ENCODE measurements around the gene NDE1.

NDE1 gene

DNA sequence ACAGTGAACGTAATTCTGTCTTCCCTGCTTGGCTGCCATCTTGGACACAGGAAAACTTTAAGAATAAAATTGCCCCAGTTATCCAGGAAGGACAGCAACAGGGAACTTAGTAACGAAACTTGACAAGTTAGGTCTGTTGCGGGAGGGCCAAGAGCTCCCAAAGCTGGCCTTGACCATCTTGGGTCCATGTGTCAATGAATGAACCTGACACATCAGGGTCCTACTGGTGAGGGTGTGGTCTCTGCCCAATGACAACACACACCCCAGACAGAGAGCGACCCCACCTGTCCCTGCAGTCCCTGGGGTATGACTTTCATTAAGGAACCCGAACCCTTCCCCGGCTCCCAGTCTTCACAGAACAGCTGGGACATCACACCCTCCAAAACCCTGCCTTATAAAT is 96.3 kb downstream of the NDE1 start:
- TF ChIP-seq, protein P1, sequence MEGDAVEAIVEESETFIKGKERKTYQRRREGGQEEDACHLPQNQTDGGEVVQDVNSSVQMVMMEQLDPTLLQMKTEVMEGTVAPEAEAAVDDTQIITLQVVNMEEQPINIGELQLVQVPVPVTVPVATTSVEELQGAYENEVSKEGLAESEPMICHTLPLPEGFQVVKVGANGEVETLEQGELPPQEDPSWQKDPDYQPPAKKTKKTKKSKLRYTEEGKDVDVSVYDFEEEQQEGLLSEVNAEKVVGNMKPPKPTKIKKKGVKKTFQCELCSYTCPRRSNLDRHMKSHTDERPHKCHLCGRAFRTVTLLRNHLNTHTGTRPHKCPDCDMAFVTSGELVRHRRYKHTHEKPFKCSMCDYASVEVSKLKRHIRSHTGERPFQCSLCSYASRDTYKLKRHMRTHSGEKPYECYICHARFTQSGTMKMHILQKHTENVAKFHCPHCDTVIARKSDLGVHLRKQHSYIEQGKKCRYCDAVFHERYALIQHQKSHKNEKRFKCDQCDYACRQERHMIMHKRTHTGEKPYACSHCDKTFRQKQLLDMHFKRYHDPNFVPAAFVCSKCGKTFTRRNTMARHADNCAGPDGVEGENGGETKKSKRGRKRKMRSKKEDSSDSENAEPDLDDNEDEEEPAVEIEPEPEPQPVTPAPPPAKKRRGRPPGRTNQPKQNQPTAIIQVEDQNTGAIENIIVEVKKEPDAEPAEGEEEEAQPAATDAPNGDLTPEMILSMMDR (IDR thresholded peaks at IDR 0.05; ENCODE audit: low read length, missing control alignments), result no peak
- no peak for DNase-seq (ENCODE audit: low read depth)

DNA sequence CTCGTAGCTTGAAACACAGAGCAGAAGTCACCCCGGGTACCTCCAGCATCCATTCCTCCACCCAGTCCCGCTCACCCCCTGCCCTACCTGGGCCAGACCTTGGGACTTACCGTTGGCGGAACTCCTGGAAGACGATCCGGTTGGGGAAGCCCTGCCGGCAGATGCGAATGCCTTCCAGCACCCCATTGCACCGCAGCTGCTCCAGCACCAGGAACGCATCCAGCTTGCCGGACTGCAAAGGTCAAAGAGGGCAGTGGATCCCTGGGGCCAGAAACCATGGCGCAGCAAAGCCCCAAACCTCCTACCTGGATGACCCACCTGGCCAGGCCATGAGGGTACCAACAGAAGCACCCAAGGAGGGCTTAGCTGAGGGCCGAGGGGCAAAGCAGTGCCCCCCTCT is 97.9 kb downstream of the NDE1 start:
- DNase-seq (ENCODE audit: low read depth), result no peak
- TF ChIP-seq, protein P1 (IDR thresholded peaks at IDR 0.05; ENCODE audit: low read length, missing control alignments), result no peak
- H3K4me3 ChIP-seq (replicated peaks; ENCODE audit: low read depth, low read length), result no peak overlapping the region

More for the DNA sequence above, 96.3 kb downstream of the NDE1 start:
- no peak overlapping the region for H3K4me3 ChIP-seq (replicated peaks; ENCODE audit: low read depth, low read length)

DNA sequence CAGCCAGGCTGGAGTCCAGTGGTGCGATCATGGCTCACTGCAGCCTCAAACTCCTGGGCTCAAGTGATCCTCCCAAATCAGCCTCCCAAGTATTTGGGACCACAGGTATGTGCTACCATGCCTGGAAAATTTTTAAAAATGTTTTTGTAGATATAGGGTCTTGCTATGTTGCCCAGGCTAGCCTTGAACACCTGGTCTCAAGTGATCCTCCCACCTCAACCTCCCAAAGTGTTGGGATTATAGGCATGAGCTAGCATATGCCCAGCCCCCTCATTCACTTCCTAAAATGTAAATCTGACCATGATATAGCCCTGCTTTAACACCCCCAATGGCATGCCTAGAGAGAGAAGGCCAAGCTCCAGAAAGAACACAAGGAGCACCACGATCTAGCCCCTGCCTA is 98.6 kb downstream of the NDE1 start:
- no peak for DNase-seq (ENCODE audit: low read depth)
- TF ChIP-seq, protein P1 (IDR thresholded peaks at IDR 0.05; ENCODE audit: low read length, missing control alignments), result no peak
- H3K4me3 ChIP-seq (replicated peaks; ENCODE audit: low read depth, low read length), result no peak overlapping the region

DNA sequence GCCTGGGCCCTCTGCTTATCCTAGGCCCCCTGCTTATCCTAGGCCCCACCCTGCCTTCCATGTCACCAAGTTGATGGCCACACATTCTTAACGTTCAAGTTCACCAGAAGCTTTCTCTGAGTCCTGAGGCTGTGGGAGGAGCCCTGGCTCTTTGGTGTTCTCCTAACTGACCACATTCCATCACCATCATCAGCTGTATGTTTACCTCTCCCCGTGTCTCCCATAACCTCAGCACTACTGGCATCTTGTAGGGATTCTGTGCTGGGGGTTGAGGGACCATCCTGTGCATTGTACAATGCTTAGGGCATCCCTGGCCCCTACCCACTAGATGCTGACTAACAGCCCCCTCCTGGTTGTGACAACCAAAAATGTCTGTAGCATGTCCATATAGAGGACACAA is 99.3 kb downstream of the NDE1 start:
- TF ChIP-seq, protein P1 (IDR thresholded peaks at IDR 0.05; ENCODE audit: low read length, missing control alignments), result no peak
- DNase-seq (ENCODE audit: low read depth), result no peak
- no peak overlapping the region for H3K4me3 ChIP-seq (replicated peaks; ENCODE audit: low read depth, low read length)

DNA sequence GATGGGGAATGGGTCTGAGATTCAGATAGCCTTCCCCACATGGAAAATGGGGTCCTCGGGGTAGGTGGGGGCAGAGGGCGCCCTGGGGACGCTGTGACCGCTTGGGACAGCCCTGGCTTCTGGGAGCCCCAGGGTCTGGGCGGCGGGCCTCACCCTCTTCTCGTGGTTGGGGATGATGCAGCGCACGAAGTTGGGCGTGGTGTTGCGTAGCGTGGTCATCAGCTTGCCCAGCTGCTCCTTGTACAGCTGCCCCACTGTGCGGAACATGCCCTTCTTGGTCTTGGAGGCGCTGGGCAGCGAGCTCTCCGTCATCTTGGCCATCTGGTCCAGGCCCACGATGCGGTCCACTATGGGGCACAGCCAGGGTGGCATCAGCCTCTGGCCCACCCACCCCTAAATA is 99.9 kb downstream of the NDE1 start:
- DNase-seq (ENCODE audit: low read depth), result no peak
- TF ChIP-seq, protein P1 (IDR thresholded peaks at IDR 0.05; ENCODE audit: low read length, missing control alignments), result no peak

DNA sequence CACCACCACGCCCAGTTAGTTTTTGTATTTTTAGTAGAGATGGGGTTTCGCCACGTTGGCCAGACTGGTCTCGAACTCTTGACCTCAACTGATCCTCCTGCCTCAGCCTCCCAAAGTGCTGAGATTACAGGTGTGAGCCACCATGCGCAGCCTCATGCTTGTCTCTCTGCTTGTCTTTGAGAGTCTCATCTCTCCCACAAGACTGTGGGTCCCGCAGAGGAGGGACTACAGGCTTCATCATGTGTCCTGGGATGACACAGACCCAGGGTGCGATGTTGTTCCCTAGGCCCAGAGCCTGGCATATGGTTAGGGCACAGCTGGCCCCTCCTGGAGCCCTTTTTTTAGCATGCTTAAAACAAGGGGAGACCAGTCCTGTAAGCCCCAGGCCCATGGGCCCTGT is 101.9 kb downstream of the NDE1 start:
- no peak overlapping the region for H3K4me3 ChIP-seq (replicated peaks; ENCODE audit: low read depth, low read length)
- DNase-seq (ENCODE audit: low read depth), result no peak
- TF ChIP-seq, protein P1 (IDR thresholded peaks at IDR 0.05; ENCODE audit: low read length, missing control alignments), result no peak

More for the DNA sequence above, 99.9 kb downstream of the NDE1 start:
- no peak overlapping the region for H3K4me3 ChIP-seq (replicated peaks; ENCODE audit: low read depth, low read length)

DNA sequence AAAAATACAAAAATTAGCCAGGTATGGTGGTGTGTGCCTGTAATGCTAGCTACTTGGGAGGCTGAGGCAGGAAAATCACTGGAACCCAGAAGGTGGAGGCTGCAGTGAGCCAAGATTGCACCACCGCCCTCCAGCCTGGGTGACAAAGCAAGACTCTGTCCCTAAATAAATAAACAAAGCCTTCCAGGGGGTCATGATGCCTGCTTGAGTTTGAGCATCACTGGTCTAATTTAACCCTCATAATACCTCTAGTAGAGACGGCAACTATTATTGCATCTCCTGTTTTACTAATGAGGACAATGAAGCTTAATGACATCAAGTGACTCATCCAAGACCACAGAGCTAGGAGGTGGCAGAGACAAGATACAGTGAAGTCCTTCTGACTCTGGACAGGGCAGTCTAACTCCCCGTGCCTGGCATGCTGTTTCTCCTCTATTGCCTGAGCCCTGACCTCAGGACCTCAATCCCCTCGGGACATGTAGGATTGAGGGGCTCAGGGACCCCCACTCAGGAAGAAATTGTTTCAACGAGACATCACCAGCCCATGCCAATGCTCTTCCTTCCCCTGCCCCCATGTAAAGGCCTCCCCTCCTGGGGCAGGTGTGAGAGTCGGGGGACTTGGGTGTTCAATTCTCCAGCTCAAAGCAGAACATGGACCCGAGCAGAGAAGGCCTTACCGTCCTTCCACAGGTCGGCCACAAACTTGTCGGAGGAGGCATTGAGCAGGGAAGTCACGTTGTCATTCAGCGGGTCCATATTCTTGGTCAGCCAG is 102.9 kb downstream of the NDE1 start:
- DNase-seq (ENCODE audit: low read depth), result no peak
- no peak overlapping the region for H3K4me3 ChIP-seq (replicated peaks; ENCODE audit: low read depth, low read length)
- TF ChIP-seq, protein P1 (IDR thresholded peaks at IDR 0.05; ENCODE audit: low read length, missing control alignments), result no peak

Data from fibroblast of pulmonary artery (primary cell).